HG03103 (cell line): Measurements from ENCODE around the gene MTHFD2.

Source experiments
- ATAC-seq: cut with Tn5 transposase; IDR thresholded peaks from one replicate; pipeline ENCODE4 v1.9.1; 2021; ENCODE audit warnings: low read depth; ENCODE audit not compliant: unreplicated experiment

The MTHFD2 gene

DNA sequence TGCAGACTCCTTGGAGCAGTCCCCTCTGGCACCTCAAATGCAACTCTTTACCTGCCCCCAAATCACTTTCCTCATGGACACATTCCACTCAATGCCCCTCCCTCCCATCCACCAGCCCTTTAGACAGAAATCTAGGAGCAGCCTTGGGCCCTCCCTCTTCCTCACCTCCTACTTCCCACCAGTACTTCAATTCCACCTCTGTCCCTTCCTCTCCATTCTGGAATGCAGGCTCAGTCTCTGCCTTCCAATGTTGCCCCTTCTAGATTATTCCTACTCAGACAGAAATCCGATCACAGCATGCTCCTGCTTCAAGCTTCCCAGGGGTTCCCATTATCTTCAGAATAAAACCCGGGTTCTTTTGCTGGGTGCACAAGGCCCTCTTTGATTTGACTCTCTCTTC is 62.1 kb downstream of the MTHFD2 start:
- no peak for ATAC-seq

DNA sequence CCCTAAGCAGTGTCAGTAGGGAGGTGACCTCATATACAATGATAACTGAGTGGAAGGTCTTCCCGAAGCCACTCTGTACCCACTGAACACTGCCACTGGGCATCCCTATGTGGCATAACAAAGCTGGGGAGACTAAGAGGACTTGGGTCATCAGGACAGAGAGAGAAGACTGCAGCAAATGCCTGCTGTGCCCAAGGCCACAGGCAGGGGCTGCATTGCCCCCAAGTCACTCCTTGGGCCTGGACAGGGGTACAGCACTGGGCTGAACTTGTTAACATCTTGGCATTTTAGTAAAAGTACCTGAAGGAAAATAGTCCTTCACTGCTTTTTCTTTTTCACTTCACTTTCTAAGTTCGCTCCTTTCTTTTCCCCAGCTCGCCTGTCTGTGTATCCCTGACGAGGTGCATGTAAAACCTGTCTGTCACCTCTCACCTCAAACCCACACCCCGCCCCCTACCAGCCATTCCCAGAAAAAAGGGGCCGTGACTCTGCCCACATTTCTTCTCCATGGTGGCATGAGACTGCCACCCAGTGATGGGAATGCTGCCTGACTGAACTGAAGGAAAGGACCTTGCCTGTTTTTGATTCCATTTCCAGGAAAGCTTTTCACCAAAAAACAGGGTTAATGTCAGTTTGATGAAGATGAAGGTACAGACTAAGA is 62.9 kb downstream of the MTHFD2 start:
- ATAC-seq = no peak

DNA sequence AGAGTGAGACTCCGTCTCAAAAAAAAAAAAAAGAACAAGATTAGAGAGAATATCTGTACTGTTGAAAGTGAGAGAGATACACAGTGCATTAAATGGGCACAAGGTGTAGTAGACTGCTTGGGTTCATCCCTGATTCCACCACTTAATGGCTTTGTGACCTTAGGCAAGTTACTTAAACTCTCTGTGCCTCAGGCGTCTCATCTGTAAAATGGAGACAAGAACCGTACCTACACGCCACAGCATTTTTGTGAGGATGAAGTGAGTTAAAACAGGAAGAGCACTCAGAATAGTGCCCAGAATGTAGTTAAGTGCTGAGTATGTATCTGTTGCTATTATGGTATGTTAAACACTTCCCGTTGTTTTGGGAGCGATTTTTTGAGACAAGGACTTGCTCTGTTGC is 64.3 kb downstream of the MTHFD2 start:
- no peak for ATAC-seq

DNA sequence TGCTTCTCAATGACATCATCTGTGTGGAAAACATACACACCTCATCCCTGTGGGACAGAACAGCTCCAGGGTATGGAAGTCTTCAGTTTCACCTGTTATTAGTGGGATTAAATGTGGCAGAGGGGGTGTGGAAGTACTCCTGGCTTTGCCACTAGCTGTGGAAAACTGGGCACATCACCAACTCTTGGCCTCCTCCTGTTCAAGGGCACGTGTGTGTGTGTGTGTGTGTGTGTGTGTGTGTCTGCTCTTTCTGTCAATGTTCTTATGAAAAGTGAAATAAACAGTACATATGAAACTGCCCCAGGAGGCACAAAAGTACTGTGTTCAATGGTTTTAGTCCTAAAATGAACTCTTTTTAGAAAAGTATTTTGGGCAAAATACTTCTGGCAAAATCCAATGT is 65.9 kb downstream of the MTHFD2 start:
- ATAC-seq = no peak

DNA sequence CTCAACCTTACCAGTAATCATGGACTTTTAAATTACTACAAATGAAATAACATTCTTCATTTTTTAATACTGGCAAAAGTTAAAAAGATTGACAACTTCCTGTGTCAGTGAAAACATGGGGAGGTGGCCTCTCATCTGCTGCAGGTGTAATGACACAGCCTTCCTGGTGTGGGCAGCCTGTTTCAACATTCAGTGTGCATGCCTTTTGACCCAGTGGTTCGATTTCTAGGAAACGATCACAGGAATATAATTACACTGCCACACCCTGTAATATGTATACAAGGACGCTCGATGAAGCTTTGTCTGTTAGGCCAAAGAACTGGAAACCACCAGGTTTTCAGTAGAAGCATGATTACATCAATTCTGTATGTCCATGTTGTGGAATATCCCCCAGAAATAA is 68.7 kb downstream of the MTHFD2 start:
- no peak for ATAC-seq
